ENCODE results near the gene MAP3K5.

Gene MAP3K5

DNA sequence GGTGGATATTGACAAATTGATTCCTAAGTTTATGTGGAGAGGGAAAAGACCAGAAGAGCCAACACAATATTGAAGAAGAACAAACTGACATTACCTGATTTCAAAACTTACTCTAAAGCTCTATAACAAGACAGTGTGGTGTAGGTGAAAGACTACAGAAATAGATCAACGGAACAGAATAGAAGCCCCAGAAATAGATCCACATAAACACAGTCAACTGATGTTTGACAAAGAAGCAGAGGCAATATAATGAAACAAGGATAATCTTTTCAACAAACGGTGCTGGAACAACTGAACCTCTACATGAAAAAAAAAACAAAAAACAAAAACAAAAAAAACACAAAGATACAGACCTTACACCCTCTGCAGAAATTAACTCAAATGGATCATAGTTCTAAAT is 50.2 kb downstream of the MAP3K5 start:
- no peak for DNase-seq

DNA sequence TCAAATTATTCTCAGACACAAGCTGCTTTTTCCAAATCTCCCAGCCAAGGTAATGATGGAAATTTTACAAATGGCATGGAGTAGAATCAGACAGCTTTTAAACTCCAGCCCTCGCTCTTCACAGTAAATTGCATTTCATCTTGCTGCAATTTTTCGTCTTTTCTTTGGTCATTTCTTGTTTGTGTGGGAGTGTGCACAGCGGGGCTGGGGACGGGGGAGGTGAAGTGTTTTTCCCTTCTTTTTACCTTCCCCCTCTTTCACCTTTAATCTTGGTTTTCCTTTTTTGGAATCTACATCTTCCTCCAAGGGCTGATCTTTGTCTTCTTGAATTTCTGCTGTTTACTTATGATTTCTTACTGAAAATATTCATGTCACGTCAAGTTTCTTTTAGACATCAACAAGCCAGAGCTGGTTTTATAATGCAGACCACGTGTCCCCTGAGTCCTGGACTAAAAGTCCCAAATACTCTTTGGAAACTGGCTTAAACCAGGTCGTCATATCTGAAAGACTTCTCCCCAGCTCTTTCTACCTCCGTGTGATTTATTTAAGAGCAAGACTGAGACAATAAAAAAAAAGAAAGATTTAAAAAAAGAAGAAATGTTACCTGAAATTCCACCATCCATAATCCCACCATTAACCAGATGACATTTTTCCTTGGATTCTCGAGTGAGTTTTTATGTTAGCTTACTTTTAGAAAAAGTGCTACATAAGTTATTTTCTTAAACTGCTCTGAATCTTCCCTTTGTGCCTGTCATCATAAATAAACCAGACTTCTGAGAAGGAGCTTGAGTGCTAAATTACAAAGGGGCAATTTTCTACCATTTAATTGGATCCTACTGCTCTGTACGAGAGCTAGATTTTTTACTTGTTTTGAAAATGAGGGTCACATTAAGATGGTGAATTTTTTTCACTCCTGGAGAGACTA is 52.0 kb downstream of the MAP3K5 start:
- DNase-seq = no peak

DNA sequence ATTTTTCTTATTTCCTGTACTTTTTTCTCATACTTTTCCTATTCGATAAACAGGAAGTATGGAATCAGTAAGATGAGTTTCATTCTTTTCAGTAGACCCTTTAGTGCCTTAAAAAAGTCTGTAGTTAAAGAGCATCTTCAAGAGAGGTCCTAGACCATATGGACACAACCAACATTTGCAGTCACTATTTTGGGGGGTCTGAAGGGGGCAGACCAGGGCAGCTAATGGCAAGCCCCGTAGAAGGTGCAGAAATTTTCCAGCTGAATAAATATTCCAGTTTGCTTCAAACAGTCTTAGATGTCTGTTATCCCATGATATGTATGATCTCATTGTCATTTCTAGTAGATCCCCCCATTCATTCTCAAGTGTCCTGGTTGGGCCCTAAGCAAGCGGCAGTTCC is 52.8 kb downstream of the MAP3K5 start:
- DNase-seq = no peak

DNA sequence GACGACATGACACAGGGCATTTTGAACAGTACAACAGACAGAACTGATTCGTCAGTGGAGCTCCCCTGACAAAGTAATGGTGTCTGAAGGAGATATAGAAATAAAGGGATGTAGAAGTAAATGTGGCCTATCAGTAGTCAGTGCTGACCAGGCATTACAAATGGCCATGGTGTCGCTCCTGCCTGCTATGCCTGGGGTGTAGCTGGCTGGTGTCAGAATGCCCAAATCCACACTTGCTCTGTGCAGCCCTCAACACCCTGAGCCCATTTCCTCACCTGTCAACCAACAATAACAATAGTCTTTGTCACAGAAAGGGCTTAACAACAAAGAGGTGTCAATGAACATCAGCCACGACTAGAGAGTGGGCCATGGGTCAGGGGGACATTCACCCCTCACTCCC is 53.2 kb downstream of the MAP3K5 start:
- DNase-seq = no peak

DNA sequence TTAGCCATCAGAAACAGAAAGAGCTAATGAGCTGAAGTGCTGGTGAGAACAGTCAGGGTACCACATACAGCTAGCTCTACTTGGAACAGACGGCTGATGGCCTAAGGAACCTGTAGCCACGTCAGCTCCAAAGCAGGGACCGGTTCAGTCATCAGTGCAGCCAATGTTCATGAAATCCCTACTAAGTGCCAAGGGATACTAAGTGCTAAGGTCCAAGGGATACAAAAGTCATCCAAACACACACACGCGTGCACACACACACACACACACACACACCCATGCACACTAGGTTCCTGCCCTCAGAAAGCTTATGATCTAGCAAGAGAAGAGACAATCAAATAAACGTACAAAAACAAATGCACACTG is 53.6 kb downstream of the MAP3K5 start:
- DNase-seq = no peak

DNA sequence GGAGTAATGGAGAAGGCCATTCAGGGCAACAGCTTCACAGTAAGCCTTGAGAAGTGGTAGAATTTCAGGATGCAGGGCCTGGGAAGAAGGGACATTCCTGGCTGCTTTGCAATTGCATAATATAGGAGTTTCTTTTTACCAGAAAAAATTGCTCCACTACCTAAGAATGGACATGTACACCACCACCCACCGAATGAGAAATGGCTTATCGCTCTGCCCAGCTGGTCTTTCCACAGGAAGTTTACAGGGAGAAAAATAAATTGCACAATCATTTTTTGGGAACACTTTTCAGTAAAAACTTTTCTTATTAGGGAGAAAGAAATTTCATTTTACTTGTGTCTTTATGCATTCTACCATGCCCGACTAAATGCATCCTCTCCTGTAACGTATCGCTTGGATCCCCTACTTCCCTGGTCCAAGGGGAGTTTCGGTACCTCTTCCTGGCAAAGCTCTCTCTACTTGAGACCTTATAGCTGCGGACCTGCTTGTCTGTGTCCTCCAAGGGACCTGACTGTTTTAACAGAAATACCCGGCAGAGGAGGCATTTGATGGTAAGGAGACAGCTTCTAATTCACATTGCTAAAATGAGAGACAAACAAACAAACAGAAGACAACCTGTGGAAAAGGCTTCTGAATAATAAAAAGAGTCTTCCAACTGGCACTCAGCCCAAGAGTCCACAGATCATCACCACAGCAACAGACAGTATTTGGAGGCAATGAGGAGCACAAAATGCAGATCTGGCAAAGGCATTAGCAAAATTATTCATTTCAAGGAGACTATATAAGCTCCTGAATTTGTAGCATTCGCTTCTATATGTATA is 54.2 kb downstream of the MAP3K5 start:
- no peak for DNase-seq

DNA sequence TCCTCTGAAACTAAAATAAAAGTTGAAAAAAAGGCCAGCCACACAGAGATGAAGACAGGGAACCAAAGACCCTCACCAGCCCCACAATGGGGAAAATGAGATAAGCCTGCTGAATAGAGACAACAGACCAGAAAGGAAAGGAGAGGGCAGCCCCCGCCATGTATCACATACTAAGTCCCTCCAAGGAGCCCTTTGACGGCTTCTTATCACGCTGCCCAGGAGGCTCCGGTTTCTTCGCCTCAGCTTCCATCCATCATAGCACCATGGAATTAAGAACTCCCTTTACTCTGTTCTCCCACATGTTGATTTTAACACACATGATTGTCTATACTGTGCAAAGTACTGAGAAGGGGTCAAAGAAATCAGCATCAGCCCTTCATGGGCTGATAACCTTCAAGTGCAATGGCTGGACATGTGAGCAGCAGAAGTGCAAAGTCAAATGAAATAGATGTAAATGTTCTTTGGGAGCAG is 54.9 kb downstream of the MAP3K5 start:
- DNase-seq = no peak

DNA sequence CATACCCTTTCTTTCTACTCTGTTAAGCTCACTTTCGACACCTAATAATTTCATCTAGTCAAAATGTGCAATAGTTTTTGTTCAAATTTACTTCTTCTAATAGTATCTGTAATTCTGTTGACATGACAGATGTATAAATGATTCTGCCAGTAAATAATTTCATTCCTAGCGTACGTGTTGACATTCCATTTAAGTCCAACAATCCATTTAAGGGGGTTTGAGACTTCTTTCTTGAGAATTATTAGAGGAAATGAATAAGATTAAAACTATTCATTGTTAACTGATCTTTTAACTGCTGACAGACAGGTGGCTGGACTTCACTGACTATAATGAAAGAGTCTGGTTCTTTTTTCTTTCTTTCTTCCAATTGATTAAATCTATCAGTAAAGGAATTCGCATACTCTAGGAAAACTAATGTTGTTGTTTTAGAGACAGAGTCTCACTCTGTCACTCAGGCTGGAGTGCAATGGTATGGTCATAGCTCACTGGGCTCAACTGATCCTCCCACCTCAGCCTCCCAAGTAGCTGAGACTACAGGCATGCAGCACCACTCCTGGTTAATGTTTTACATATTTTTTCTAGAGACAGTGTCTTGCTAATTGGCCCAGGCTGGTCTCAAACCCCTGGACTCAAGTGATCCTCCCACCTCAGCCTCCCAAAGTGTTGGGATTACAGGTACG is 55.9 kb downstream of the MAP3K5 start:
- no peak for DNase-seq

DNA sequence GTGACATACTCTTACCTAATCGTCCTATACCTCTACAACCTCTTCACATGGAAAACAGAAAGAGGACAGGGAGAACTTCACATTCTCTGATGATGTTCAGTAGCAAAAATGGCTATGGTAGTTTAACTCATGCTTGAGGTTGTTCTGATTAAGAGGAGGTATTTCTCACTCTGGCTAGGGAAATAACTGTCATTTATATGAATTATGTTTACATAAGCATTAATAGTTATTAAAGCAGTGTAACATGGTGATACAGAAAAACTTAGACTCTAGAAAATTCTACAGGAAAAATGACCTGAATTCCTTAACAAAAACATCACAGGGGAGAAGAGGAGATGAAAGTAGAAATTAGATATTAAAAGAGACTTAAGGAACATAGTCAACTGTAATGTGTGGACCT is 57.3 kb downstream of the MAP3K5 start:
- DNase-seq = no peak

DNA sequence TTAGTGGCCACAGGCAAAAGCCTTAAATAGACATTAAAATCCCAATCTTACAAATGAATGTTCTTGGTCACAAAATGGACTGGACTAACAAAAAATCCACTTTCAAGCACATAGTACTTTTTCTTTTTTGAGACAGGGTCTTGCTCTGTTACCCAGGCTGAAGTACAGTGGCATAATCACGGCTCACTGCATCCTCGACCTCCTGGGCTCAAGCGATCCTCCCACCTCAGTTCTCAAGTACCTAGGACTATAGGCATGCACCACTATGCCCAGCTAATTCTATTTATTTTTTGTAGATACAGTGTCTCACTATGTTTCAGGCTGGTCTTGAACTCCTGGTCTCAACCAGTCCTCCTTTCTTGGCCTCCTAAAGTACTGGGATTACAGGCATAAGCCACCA is 59.4 kb downstream of the MAP3K5 start:
- no peak for DNase-seq

DNA sequence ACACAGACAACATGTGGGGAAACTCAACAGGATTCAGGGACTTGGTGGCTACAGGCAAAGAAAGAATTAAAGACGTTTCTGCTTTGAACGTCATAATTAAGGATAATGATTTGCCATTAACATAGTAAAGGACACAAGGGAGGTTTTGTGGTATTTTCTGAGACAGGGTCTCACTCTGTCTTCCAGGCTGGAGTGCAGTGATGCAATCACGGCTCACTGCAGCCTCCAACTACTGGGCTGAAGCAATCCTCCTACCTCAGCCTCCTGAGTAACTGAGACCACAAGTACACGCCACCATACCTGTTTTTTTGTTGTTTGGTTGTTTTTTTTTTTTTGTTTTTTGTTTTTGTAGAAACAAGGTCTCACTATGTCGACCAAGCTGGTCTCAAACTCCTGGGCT is 62.4 kb downstream of the MAP3K5 start:
- DNase-seq = no peak

DNA sequence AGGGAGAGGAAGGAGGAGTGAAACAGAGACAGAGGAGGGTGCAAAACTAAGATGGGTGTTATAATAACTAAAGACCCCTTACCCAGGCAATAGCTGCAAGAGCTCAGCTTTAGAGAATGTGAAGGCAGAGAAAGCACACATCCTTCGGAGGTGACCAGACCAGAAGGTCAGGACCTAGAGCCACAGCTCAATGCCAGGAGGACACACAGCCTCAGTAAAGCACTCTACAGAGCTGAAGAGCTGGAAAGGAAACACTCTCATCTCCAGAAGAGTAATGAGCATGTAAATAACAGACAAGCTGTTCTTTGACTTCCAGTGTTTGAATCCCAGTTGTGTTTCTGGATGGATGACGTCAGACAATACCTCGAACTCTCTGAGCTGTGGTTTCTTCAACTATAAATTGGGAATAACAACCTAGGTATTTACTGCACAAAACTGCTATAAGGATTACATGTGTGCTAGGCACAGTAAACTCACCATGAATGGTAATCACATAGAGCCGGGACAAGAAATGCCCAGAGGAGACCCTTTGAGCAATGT is 63.2 kb downstream of the MAP3K5 start:
- no peak for DNase-seq

DNA sequence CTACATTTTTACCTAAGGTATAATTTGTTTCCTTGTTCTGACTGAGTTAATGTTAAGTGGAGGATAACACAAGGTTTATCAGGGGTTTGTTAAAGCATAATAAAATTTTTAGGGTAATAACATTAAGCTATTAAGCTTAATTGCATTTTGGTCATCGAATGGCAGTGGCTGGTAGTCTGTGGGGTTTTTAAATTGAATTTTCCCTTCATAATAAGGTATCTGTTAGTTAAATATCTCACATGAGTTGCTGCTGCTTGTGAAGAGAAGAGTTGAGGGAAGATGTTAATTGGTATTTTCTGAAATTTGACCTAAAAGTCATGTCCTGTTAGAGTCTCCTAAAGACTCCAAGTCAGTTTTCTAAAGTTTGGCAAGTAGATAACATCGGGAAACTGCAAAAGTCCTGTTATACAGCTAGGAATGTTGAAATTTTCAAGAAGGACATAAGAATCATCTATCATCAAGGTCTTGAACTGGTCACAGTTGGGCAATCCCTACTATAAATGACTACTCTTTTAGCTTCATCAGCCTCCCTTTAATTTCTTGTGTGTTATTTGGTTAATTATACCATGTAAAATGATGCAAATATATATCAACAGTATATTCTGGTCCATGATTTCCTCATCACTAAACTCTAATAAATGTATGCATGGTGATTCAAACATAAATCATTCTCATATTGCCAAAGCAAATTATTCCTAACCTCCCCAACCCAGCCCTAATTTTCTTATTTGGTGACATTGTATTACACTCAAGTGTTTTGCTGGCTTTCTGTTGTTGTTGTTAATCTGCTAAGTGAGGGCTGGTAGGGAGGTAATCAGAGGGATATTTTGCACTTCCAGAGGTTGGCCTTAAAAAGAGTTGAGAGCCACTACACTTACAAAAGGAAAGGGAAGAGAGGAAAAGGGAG is 64.0 kb downstream of the MAP3K5 start:
- no peak for DNase-seq

DNA sequence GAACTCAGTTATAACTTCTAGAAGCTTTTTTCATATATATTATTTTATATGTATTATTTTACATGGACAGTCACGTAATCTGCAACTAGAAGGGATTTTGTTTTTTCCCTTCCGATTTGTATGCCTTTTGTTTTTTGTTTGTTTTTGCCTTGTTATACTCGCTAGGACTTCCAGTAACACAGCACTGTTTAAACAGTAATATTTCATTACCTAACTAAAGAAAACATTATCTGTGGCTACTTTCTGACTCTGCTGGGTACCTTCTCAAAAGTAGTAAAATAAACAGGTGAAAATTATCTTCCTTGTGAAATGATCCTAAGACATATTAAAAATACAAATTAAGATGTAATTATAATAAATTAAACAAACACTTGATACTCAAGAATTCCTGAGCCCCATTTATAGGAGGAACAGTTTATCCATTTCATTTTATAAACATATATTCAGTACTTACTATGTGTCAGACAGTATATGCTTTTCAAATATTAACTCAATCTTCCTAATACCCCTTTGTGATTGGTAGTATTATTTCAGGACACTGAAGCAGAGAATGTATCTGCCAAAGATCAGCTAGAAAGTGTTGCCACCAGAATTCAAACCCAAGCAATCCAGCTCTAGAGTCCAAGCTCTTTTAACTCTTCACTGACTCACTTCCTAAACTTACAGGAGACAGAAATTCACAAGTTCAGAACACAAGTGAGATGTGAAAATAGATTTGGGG is 65.3 kb downstream of the MAP3K5 start:
- no peak for DNase-seq

DNA sequence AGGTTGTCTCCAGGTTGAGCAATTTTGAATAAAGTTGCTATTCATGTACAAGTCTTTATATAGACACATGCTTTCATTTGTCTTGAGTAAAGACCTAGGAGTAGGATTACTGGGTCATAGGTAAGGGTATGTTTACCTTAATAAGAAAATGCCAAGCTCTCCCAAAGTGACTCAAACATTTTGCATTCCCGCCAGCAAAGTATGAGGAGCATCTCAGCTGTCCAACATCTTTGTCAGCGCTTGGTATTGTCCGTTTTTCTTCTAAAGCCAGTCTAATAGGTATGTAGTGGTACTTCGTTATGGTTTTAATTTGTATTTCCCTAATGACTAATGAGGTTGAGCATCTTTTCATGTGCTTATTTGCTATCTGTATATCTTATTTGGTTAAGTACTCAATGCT is 67.2 kb downstream of the MAP3K5 start:
- DNase-seq = no peak

DNA sequence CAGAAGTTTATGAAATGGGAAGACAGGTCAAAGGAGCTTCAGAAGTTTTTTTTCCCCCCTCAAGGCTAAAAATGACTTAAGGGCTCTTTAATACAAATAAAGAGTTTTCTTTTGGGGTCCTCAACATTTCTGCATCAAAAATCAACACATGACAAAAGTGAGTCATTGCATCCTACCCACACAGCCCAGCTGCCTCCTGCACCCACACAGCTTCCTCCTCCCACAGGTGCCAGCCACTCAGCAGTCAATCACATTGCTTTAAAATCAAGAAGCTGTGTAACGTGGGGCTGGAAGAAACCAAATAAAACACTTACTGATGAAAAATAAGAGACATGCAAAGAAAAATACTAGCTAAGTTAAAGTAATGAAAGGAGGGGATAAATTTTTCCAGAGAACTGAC is 68.5 kb downstream of the MAP3K5 start:
- no peak for DNase-seq

DNA sequence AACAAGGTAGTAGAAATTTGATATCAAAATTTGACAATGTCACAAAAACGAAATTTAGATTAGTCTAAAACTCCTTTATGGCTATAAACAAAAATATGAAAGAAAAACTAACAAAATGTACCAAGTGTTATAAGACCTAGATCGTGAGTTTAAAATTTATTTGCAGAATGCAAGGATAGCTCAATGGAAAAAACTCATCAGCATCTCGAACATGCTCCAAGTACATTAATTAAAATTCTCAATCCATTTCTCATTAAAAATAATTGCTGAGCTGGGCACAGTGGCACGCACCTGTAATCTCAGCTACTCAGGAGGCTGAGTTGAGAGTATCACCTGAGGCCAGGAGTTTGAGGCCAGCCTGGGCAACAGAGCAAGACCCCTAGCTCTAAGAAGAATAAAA is 70.8 kb downstream of the MAP3K5 start:
- no peak for DNase-seq

DNA sequence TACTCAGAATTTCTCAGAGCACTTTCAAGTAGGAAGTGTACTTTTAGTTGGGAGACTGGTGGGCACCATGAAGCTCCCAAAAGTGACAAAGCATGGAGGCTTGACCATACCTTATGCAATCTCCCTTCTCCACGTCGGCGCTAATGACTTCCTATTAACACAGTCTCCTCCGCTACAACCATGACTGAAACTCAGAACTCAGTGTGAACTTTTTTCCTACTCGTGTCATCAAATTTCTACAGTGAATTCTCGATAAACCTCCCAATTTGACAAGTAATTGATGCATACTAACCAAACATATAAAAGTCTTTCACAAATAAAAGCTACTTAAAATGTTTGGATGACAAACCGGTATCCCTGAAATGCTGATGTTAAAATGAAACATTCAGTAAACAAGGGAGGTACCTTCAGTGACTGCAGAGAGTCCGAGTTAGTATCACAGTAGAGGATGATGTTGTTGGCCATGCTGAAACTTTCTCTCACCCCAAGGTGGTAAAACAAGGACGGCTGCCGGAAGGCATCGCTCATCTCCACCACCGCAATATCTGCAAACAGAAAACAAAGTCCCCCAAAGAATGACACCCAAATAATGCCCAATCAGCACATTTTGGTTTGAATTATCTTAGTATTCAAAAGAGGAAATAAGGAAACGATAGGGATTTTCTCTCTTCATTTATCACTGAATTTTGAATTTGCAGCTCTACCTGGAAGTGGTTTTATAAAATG is 72.1 kb downstream of the MAP3K5 start:
- no peak for DNase-seq

DNA sequence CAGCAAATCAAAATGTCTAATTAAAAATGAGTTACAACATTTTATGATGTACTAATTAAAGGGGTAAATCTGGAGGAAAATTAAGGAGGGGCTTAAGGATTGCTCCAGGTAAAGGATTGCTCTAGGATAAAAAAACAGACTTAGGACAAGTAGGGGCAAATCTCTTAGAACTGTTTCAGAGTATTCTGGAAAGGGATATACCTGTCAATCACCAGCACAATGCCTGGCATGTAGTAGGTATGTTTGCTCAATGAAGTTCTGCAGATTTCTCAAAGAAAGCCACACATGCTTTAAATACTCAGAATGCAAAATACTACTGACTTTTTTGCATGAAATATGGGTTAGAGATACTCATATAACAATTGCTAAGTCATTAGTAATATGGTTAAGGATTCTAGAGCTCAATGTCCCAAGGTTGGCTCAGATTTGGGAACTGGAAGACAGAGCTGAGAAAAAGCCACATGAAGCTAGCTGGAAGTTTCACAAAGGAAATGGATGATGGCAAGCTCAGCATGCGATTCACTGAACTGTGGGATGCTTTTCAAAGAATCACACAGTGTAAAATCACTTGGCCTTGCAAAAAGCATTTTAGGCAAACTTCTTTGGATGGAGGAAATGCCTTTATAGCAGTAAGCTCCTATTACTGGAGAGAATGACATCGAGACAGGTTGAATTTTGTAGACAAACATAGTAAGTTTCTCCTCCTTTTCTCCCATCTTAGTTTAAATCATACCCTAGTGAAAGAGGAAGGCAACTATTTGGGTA is 72.8 kb downstream of the MAP3K5 start:
- DNase-seq = no peak

DNA sequence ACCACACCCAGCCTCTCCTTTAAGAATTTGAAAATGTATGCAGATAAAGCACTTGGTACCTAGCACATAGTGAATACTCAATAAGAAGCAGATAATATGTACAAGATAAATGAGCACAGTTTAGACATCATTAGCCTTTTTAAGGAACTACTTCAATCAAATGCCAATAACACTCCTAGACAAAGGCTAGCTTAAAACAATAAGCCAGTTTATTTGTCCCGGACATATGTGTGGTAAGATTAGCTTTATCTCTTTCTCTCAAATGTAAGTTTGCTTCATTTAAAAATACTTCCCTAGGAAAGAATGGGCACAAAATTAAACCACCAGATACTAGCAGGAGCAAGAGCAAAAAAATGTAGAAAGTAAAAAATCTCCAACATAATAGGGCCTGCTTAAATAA is 73.8 kb downstream of the MAP3K5 start:
- no peak for DNase-seq
